PC-9 (cell line): Measurements from ENCODE around the gene PRKG1.

Experiments used
- EZH2 ChIP-seq: fragments of 200-600 bp; sonication (generic); IDR thresholded peaks from 2 replicates; pipeline ENCODE4 v1.8.0; 2017; ENCODE audit warnings: antibody characterized with exemption, low read depth
- TF ChIP-seq, protein P1 (sequence below): fragments of 200-600 bp; sonication (generic); conservative IDR thresholded peaks from 2 replicates; pipeline ENCODE4 v1.6.1; 2017; ENCODE audit warnings: mixed run types, antibody characterized with exemption, mild to moderate bottlenecking, moderate library complexity

DNA sequence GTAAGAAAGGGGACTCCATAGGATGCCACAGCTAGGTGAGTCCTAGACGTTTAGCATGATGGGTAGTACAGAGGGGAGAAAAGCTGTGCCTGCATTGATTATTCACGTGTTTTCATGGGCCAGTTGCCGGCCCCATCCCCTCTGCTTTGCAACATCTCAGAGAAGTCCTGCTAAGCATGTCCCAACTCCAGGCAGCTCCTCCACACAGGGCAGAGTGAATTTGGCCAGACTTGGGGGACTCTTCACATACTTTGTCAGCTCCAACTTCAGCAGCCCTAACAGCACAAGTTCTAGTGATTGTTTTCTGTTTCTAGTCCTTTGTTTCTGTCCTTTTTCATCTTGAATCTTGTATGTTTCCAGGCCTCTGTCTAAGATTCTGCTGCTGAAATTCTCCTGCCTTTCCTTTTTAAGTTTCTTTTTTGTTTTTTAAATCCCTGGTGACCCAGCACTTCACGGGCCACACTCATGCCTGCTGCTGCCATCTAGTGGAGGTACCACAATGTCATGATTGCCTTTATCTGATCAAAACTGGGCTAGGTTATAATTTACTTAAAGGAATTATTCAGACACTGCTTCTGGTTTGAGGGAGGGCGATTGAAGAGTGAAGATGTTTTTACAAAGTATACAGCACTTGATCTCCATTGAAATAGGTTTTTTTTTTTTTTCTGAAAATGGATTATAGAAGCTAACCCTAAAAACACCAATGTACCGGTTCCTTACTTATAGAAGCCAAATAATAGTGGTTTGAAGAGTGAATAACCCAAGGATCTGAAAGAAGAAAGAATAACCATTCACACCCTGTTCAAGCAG, 348.2 kb downstream of the PRKG1 start:
- TF ChIP-seq, protein P1, sequence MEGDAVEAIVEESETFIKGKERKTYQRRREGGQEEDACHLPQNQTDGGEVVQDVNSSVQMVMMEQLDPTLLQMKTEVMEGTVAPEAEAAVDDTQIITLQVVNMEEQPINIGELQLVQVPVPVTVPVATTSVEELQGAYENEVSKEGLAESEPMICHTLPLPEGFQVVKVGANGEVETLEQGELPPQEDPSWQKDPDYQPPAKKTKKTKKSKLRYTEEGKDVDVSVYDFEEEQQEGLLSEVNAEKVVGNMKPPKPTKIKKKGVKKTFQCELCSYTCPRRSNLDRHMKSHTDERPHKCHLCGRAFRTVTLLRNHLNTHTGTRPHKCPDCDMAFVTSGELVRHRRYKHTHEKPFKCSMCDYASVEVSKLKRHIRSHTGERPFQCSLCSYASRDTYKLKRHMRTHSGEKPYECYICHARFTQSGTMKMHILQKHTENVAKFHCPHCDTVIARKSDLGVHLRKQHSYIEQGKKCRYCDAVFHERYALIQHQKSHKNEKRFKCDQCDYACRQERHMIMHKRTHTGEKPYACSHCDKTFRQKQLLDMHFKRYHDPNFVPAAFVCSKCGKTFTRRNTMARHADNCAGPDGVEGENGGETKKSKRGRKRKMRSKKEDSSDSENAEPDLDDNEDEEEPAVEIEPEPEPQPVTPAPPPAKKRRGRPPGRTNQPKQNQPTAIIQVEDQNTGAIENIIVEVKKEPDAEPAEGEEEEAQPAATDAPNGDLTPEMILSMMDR = peak; percentile 81
- no peak for TF ChIP-seq EZH2
